Middle frontal gyrus (tissue), 1 donor: ENCODE results near the gene RAB3B.
"Not testable (repeated sequence)": the region's sequence is repeated elsewhere in the genome, so short reads cannot be mapped to it uniquely, and the experiment has no call there.

Experiments used
- DNase-seq: peaks from one replicate; pipeline ENCODE4 v3.0.0-alpha.2; 2015; ENCODE audit warnings: low spot score; ENCODE audit errors: extremely low spot score

The RAB3B gene

DNA sequence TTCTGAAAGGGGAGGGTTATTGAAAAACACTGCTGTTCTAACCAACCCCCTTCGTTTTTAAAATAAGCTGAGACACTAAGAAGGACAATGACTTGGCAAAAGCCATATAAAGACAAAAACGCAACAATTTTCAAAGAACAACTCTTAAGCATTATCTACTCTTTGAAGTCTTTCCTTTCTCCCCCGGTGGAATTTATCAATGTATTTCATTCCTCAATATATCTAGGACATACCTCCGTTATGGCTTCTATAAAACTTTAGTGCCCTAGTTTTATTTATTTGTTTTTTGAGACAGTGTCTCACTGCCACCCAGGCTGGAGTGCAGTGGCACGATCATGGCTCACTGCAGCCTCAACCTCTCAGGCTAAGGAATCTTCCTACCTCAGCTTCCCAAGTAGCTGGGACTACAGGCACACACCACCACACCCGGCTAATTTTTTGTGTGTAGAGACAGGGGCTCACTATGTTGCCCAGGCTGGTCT lies 115.2 kb downstream of the RAB3B start:
- no peak for DNase-seq

GRCh38 chr1:51873270-51873669 lies 117.2 kb downstream of the RAB3B start:
- not testable (repeated sequence) for DNase-seq

- DNase-seq = no peak
These were observed 119.0 kb downstream of the RAB3B start for GRCh38 chr1:51871351-51871975.

DNA sequence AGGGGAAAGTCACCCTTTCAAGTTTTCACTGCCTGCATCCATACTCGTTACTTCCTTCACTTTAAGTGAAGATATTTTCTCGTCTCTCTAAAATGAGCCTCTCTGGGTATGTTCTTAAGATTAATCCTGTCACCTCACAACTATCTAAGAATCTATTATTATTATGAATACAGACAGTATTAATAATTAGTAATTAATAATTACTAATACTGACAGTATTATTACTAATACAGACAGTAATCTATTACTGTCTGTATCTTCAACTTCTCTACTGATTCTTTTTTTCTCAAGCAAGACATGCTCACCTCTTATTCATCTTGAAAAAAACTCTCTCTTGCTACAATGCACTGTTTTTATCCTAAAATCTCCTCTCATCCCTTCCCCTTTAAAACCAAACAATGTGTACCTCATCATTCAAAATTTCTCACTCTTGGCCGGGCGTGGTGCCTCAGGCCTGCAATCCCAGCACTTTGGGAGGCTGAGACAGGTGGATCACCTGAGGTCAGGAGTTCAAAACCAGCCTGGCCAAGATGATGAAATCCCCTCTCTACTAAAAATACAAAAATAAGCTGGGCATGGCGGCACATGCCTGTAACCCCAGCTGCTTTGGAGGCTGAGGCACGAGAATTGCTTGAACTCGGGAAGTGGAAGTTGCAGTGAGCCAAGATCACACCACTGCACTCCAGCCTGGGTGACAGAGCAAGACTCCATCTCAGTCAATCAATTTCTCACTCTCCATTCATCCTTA lies 119.7 kb downstream of the RAB3B start:
- DNase-seq = no peak

GRCh38 chr1:51867479-51868232 lies 122.8 kb downstream of the RAB3B start:
- no peak for DNase-seq

DNA sequence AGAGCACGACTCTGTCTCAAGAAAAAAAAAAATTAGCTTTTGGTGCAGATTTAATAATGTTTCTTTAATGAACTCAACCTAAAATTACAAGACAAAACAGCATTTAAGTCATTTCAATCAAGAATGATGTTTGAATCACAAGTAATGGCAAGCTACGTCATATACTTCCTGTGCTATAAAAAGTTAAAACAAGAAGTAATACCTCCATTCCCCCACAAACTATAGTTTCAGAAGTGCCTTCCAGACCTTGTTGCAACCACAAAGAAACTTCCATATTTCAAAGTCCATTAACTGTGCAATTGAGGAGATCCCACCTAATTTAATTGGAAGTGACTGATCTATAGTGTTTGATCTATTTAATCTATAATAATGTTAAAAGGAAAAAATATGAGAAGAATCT lies 127.1 kb downstream of the RAB3B start:
- DNase-seq = no peak

GRCh38 chr1:51861669-51862068 lies 128.8 kb downstream of the RAB3B start:
- DNase-seq = no peak

- DNase-seq = no peak
These were observed 130.8 kb downstream of the RAB3B start for GRCh38 chr1:51859735-51860134.

DNA sequence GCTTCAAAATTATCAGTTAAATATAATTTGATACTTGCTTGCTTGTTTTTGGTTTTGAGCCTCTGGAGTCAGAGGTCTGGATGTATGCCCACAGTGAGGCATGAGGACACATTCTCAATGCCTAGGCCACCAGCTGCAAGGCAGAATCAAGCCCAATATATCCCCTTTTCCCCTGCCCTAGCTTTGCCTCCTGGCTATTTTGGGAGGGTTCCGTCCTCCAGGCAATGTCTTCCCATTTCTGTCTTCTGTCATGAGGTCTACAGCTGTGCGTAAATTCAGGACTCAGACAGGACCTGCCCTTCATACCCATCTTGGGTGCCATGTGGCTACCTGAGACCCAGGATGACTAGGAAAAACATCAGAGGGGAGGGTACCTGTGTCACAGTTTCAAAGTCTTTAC lies 131.2 kb downstream of the RAB3B start:
- DNase-seq = no peak

- DNase-seq = no peak
These were observed 131.6 kb downstream of the RAB3B start for GRCh38 chr1:51858892-51859291.
